Erythroblast (primary cell): ENCODE measurements around the gene LEMD3.

Experiments
- GATA1 ChIP-seq: IDR thresholded peaks from 2 replicates; pipeline ENCODE4 v1.6.1; 2011; ENCODE audit warnings: low read depth, mild to moderate bottlenecking, control low read depth, low read length, moderate library complexity
- POLR2A ChIP-seq: IDR thresholded peaks from 2 replicates; pipeline ENCODE4 v1.6.1; 2011; ENCODE audit warnings: mild to moderate bottlenecking, low read length

DNA sequence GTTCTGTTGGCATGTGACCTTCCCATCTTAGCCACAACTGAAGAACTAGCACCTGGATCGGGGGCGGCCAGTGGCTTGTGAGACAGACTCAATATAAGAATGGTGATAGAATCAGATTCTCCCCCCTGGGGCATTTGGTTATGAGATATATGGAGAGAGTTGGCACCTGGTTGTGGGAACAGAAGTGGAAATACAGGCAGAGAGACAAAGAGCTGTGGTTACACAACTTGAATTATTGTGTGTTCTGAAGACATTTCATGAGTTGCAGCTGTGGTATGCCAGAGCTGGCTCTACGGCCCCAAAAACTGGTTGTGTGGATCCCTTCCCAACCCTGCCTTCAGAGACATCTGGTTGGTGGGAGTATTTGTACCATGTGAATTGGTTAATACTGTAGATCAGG lies 106.2 kb downstream of the LEMD3 start:
- TF ChIP-seq POLR2A (no peak), GATA1 (no peak)
